ENCODE measurements around the gene OR52I1. TPM values are rescaled to one million over a fixed set of nuclear protein-coding genes. Genes with fewer than 3 reads are reported as not detected.

Gene OR52I1, protein sequence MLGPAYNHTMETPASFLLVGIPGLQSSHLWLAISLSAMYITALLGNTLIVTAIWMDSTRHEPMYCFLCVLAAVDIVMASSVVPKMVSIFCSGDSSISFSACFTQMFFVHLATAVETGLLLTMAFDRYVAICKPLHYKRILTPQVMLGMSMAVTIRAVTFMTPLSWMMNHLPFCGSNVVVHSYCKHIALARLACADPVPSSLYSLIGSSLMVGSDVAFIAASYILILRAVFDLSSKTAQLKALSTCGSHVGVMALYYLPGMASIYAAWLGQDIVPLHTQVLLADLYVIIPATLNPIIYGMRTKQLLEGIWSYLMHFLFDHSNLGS
- polyA plus RNA-seq (not detected in 2 replicates), polyA minus RNA-seq (not detected in 2 replicates)

DNA sequence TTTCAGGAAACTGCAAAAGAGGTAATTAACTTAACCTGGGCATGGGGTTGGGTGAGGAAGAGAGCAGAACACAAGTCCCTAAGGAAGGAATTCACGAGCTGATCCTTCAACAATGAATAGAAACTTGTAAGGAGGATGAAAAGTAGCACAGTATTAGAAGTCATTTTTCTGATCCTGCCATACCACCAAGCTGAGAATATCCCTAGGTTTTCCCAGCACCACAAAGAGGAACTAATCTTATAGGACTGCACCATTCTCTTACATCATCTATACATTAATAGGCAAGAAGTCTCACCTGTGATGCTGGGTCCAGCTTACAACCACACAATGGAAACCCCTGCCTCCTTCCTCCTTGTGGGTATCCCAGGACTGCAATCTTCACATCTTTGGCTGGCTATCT is at the start of gene OR52I1:
Gene OR52I1 (plus strand): TSS at position 301 of the 400 bp plus-strand sequence. CDS start 0 bp downstream, at position 301.
- Histone ChIP-seq H4K20me1 (ENCODE audit: insufficient read depth) (no peaks in the 10 kb centered on the region), H3K4me2 (ENCODE audit: low read length) (no peak within 1 kb of the TSS), H3K9me2 (ENCODE audit: insufficient read depth, low read length) (no peaks in the 10 kb centered on the region), H3K36me3 (ENCODE audit: insufficient read depth, low read length) (no peaks in the 10 kb centered on the region), H3F3A (ENCODE audit: insufficient read depth, low read length, poor library complexity, severe bottlenecking) (no peaks in the 10 kb centered on the region), H3K27ac (ENCODE audit: low read length) (no peak within 1 kb of the TSS), H3K27me3 (ENCODE audit: insufficient read depth, low read depth, low read length) (no peaks in the 10 kb centered on the region), H3K79me2 (replicated peaks; ENCODE audit: insufficient read depth, low read length) (no peaks in the 10 kb centered on the region), H2AFZ (ENCODE audit: low read depth, low read length) (no peak within 1 kb of the TSS), H3K9me3 (ENCODE audit: low read length) (no peaks in the 10 kb centered on the region), H3K9ac (ENCODE audit: low read length) (no peak within 1 kb of the TSS), H3K4me3 (ENCODE audit: low read length) (no peak within 1 kb of the TSS)
- TF ChIP-seq EP300 (conservative IDR thresholded peaks at IDR 0.05; ENCODE audit: poor library complexity, severe bottlenecking) (no peak), TAF1 (IDR thresholded peaks at IDR 0.05; ENCODE audit: low read depth) (no peak), SMC3 (conservative IDR thresholded peaks at IDR 0.05; ENCODE audit: poor library complexity) (no peak), CTCF (IDR thresholded peaks at IDR 0.05; ENCODE audit: poor library complexity, severe bottlenecking) (no peak), MXI1 (conservative IDR thresholded peaks at IDR 0.05; ENCODE audit: poor library complexity, severe bottlenecking) (no peak), EZH2 (IDR thresholded peaks at IDR 0.05; ENCODE audit: borderline replicate concordance, insufficient read depth, low read length, poor library complexity, severe bottlenecking) (no peak)

DNA sequence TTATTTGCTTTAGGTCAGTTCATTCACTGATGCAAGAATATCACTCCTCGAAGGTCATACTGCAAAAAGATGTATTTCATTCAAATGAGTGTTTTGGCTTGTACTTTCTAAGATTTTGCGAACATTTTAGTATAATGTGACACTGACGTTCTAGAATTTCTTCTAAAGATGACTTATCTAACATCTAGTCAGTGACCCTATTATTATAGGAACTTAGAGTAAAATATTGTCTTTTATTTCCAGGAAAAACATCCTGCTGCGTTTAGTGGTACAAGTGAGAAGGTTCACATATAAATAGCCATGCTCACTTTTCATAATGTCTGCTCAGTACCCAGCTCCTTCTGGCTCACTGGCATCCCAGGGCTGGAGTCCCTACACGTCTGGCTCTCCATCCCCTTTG is 48.9 kb upstream of the OR52I1 start, which contains the start of gene OR52M1:
Gene OR52M1 (plus strand): TSS at position 301 of the 400 bp plus-strand sequence. CDS start 0 bp downstream, at position 301.
- Histone ChIP-seq H3K4me2 (ENCODE audit: low read length) (no peak within 1 kb of the TSS), H4K20me1 (ENCODE audit: insufficient read depth) (no peaks in the 10 kb centered on the region), H3F3A (ENCODE audit: insufficient read depth, low read length, poor library complexity, severe bottlenecking) (no peaks in the 10 kb centered on the region), H3K9me3 (ENCODE audit: low read length) (no peaks in the 10 kb centered on the region), H3K9me2 (ENCODE audit: insufficient read depth, low read length) (no peaks in the 10 kb centered on the region), H3K27ac (ENCODE audit: low read length) (no peak within 1 kb of the TSS), H3K27me3 (ENCODE audit: insufficient read depth, low read depth, low read length) (no peaks in the 10 kb centered on the region), H2AFZ (ENCODE audit: low read depth, low read length) (no peak within 1 kb of the TSS), H3K79me2 (replicated peaks; ENCODE audit: insufficient read depth, low read length) (no peaks in the 10 kb centered on the region), H3K36me3 (ENCODE audit: insufficient read depth, low read length) (no peaks in the 10 kb centered on the region), H3K9ac (ENCODE audit: low read length) (no peak within 1 kb of the TSS), H3K4me3 (ENCODE audit: low read length) (no peak within 1 kb of the TSS)
- TF ChIP-seq MXI1 (conservative IDR thresholded peaks at IDR 0.05; ENCODE audit: poor library complexity, severe bottlenecking) (no peak), RAD21 (conservative IDR thresholded peaks at IDR 0.05) (no peak), EP300 (conservative IDR thresholded peaks at IDR 0.05; ENCODE audit: poor library complexity, severe bottlenecking) (no peak)

- Histone ChIP-seq H3K9me3 (ENCODE audit: low read length) (no peaks in the 10 kb centered on the region), H3F3A (ENCODE audit: insufficient read depth, low read length, poor library complexity, severe bottlenecking) (no peaks in the 10 kb centered on the region), H4K20me1 (ENCODE audit: insufficient read depth) (no peaks in the 10 kb centered on the region), H2AFZ (ENCODE audit: low read depth, low read length) (no peak overlapping the region), H3K4me2 (ENCODE audit: low read length) (no peak overlapping the region), H3K36me3 (ENCODE audit: insufficient read depth, low read length) (no peaks in the 10 kb centered on the region), H3K9me2 (ENCODE audit: insufficient read depth, low read length) (no peaks in the 10 kb centered on the region), H3K9ac (ENCODE audit: low read length) (no peak overlapping the region), H3K27ac (ENCODE audit: low read length) (no peak overlapping the region), H3K27me3 (ENCODE audit: insufficient read depth, low read depth, low read length) (no peaks in the 10 kb centered on the region), H3K79me2 (replicated peaks; ENCODE audit: insufficient read depth, low read length) (no peaks in the 10 kb centered on the region), H3K4me3 (ENCODE audit: low read length) (no peak overlapping the region)
- TF ChIP-seq MXI1 (conservative IDR thresholded peaks at IDR 0.05; ENCODE audit: poor library complexity, severe bottlenecking) (no peak), RAD21 (conservative IDR thresholded peaks at IDR 0.05) (no peak), EP300 (conservative IDR thresholded peaks at IDR 0.05; ENCODE audit: poor library complexity, severe bottlenecking) (no peak), SMC3 (conservative IDR thresholded peaks at IDR 0.05; ENCODE audit: poor library complexity) (no peak), TAF1 (IDR thresholded peaks at IDR 0.05; ENCODE audit: low read depth) (no peak), REST (IDR thresholded peaks at IDR 0.05; ENCODE audit: borderline replicate concordance) (no peak), EZH2 (IDR thresholded peaks at IDR 0.05; ENCODE audit: borderline replicate concordance, insufficient read depth, low read length, poor library complexity, severe bottlenecking) (no peak), CTCF (IDR thresholded peaks at IDR 0.05; ENCODE audit: poor library complexity, severe bottlenecking) (no peak), POLR2AphosphoS5 (IDR thresholded peaks at IDR 0.05) (no peak)
These were observed 47.0 kb upstream of the OR52I1 start for GRCh38 chr11:4546878-4547277.

Data from neural cell (in vitro differentiated cells).